Measurements from ENCODE around the gene FRMD1. TPM values are rescaled to one million over a fixed set of nuclear protein-coding genes. Genes with fewer than 3 reads are reported as not detected.

FRMD1 gene
- total and polyA plus RNA-seq, 2 donors = 0.03 to 0.21 TPM

DNA sequence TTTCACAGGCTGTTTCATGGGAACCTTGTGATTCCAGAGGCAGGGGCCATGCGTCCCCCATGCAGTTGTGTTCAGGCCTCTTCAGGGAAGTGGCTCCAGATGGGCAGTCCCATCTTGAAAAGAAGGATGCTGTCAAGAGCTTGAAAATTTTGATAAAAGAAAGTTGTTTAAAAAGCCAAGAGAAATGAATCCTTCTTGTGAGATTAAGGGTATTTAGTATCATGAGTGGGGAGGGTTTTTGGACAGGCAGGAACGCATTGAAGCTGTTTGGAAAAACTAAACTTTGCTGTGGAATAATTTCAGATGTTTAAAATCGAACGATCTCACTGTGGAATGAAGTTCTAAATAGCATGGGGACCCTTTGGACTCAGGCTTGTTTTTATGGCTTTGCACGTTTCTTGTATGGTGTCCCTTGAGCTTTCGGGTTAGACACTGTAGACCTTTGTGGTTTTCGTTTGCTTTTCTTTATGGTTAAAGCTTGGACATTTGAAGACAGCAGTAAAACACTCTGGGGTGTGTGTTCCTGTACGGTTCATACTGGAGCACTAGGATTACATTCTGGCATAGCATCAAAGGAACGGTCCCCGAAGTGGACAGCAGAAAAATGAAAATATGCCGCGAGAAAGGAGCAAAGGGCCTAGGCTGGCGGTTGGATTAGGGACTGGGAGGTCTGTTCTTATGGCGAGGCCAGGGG lies 63.4 kb downstream of the FRMD1 start:
- Histone ChIP-seq H3K4me1 (ENCODE audit: insufficient read depth) (no peaks in the 10 kb centered on the region), H3K36me3 (ENCODE audit: insufficient read depth) (no peaks in the 10 kb centered on the region), H3K4me3 (ENCODE audit: low read depth, low read length) (no peak overlapping the region), H3K27ac (ENCODE audit: low read depth) (no peak overlapping the region)
- DNase-seq (ENCODE audit: extremely low spot score) = no peak
- 63% methylated on average over 14 of the region's 14 CpGs for WGBS

DNA sequence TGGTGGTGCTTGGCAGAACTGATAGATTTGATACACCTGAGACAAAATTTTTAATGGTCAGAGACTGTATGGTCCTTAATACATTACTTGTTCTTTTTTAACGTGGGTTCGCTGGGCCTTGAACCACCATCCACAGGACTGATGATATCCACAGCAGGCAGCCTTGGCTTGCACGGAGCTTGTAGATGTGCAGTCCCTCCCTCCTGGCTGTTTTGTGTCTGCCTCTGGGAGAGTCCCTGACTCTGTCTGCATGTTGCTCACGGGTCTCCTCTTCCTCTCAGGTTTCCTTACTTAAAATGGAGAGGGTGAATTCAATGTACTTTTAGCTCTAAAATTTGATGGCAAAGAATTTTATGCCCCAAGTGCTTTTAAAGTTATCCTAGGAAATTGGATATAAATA lies 64.0 kb downstream of the FRMD1 start:
- Histone ChIP-seq H3K36me3 (ENCODE audit: insufficient read depth) (no peaks in the 10 kb centered on the region), H3K27ac (ENCODE audit: low read depth) (no peak overlapping the region), H3K4me3 (ENCODE audit: low read depth, low read length) (no peak overlapping the region), H3K4me1 (ENCODE audit: insufficient read depth) (no peaks in the 10 kb centered on the region)
- DNase-seq (ENCODE audit: extremely low spot score) = no peak
- WGBS = 83% methylated on average over 4 of the region's 4 CpGs

DNA sequence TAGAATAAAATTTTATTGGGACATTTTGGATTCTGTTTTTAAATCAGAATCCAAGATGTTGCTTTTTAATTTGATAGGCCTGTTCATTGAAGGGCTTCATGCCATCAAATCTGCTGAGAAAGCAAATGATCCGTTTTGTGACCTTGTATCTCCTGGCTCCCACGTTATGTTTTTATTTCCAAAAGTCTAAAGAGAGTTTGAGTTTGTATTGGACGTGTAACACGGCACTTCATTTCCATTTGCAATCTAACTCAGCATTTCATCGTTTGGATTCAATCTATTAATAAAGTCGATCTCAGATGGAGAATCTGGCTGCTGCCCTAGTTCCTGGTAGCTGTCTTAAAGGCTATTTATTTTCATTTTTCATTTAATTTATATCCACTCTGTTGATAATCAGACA lies 64.6 kb downstream of the FRMD1 start:
- Histone ChIP-seq H3K4me3 (ENCODE audit: low read depth, low read length) (no peak overlapping the region), H3K4me1 (ENCODE audit: insufficient read depth) (no peaks in the 10 kb centered on the region), H3K36me3 (ENCODE audit: insufficient read depth) (no peaks in the 10 kb centered on the region), H3K27ac (ENCODE audit: low read depth) (no peak overlapping the region)
- 61% methylated on average over 6 of the region's 6 CpGs for WGBS
- DNase-seq (ENCODE audit: extremely low spot score) = no peak

DNA sequence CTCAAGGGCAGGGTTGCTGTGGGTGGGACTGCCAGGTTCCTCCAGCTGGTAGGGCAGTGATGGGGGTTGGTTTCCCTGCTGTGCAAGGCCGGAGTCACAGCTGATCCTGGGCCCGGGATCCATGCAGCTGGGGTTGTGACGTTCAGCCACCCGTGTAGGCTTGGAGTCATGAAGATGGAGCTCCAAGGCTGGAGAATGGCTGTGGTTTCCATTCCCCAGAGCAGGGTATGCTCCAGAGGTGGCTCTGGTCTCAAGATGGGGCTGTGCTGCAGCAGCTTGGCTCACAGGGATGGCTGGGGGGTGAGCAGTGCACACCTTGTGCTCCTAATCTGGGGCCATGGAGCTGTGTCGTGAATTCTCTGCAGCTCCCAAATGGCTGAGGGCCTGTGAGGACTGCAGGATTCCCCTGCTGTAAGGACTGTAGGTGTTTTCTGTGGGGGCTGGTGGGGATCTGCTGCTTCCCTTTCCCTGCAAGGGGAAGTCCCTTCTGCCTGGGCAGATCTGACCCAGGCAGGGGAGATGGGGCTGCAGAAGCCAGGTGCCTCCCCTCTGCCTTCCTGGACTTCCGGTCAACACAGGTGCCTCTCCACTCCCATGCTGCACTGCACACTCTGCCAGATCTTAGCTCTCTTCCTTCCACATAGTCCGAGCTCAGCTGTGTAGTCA lies 65.6 kb downstream of the FRMD1 start:
- Histone ChIP-seq H3K27ac (ENCODE audit: low read depth) (no peak overlapping the region), H3K36me3 (ENCODE audit: insufficient read depth) (no peaks in the 10 kb centered on the region), H3K4me1 (ENCODE audit: insufficient read depth) (no peaks in the 10 kb centered on the region), H3K4me3 (ENCODE audit: low read depth, low read length) (no peak overlapping the region)
- DNase-seq (ENCODE audit: extremely low spot score) = no peak
- WGBS = 78% methylated on average over 7 of the region's 7 CpGs

DNA sequence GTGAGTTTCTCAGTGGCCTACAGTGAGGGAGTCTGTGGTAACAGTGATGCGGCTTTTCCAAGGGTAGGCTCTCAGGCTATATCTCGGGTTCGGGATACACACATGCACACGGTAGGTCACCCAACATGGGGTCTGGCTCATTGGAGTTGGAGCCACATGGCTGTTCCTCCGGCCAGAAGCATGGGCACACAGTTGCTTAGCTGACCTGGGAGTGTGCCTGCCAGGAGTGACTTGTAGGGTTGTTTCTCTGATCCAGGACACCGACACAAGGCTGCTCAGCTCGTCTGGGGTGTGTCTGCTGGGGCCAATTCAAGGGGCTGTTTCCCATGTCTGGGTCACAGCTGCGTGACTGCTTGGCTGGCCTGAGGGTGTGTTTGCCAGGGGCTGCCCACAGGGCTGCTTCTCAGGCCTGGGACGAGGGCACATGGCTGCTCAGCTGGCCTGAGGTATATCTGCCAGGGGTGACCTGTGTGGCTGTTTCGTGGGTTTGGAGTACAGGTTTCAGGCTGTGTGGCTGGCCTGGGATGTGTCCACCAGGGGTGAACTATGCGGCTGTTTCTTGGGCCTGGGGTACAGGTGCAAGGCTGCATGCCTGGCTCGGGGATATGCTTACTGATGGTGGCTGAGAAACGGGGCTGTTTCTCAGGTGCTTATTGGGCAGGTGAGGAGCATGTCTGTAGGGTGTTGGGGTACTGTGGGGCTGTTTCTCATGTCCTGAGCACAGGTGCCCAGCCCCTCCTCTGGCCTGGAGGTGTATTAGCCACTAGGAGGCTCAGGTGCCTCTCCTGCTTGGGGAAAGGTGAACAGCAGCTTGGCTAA lies 66.4 kb downstream of the FRMD1 start:
- 88% methylated on average over 13 of the region's 13 CpGs for WGBS
- no peak overlapping the region for H3K4me3 ChIP-seq (ENCODE audit: low read depth, low read length)
- no peaks in the 10 kb centered on the region for H3K4me1 ChIP-seq (ENCODE audit: insufficient read depth)
- H3K27ac ChIP-seq (ENCODE audit: low read depth) = no peak overlapping the region
- no peak for DNase-seq (ENCODE audit: extremely low spot score)
- no peaks in the 10 kb centered on the region for H3K36me3 ChIP-seq (ENCODE audit: insufficient read depth)

DNA sequence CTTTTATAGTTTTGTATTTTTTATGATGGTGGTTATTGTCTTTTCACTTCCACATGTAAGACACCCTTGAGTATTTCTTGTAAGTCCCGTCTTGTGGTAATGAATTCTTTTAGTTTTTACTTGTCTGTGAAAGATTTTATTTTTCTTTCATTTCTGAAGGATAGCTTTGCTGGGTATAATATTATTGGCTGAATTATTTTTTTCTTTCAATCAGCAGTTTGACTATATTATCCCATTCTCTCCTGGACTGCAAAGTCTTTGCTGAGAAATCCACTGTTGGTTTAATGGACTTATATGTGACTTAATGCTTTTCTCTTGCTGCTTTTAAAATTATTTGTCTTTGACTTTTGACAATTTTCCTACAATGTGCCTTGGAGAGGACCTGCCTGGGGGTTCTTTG lies 67.7 kb downstream of the FRMD1 start:
- 93% methylated on average over 1 of the region's 1 CpG for WGBS
- no peak overlapping the region for H3K27ac ChIP-seq (ENCODE audit: low read depth)
- DNase-seq (ENCODE audit: extremely low spot score) = no peak

DNA sequence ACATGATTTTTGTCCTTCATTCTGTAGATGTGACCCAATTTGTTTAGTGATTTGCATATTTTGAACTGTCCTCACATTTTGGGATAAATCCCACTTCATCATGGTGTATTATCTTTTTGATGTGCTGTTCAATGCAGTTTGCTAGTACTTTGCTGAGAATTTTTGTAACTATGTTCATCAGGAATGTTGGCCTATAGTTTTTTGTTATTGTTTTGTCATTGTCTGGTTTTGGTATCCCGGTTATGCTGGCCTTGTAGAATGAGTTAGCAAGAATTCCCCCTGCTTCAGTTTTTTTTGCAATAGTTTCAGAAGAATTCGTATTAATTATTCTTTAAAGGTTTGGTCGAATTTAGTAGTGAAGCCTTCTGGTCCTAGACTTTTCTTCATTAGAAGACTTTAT lies 69.7 kb downstream of the FRMD1 start:
- Histone ChIP-seq H3K4me3 (ENCODE audit: low read depth, low read length) (no peak overlapping the region), H3K27ac (ENCODE audit: low read depth) (no peak overlapping the region), H3K4me1 (ENCODE audit: insufficient read depth) (no peaks in the 10 kb centered on the region), H3K36me3 (ENCODE audit: insufficient read depth) (no peaks in the 10 kb centered on the region)
- 91% methylated on average over 3 of the region's 3 CpGs for WGBS
- DNase-seq (ENCODE audit: extremely low spot score) = no peak

More for the DNA sequence above, 67.7 kb downstream of the FRMD1 start:
- Histone ChIP-seq H3K4me3 (ENCODE audit: low read depth, low read length) (no peak overlapping the region), H3K36me3 (ENCODE audit: insufficient read depth) (no peaks in the 10 kb centered on the region), H3K4me1 (ENCODE audit: insufficient read depth) (no peaks in the 10 kb centered on the region)

DNA sequence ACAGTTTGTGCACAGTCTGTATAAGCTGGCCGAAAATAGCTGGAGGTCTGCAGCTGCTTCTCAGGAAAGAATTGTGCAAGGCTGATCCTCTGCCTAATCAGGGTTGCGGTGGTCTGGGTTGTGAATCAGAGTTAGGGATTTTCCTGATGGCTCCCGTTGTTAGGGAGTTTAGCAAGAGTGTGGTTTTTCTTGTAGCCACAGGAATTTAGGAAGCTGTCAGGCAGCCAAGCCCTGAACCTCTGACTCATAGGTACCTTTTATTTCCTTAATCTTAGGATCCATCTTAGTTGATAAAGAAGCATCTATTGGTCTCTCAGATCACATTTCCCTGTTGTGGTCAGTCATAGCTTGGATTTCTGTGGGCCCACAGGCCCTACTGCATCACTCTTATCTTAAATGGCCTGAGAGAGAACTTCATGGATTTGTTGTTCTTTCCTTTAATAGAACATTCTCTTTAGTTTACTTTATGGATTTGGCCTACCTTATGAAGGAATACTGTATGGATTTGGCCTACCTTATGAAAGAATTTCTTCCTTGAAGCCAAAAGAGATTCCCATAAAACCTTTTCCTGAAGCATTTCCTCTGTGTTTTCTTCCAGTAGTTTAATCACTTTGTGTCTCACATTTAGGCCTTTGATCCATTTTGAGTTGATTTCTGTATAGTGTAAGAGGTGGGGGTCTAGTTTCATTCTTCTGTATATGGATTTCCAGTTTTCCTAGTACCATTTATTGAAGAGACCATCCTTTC lies 71.2 kb downstream of the FRMD1 start:
- Histone ChIP-seq H3K27ac (ENCODE audit: low read depth) (no peak overlapping the region), H3K4me1 (ENCODE audit: insufficient read depth) (no peaks in the 10 kb centered on the region), H3K36me3 (ENCODE audit: insufficient read depth) (no peaks in the 10 kb centered on the region), H3K4me3 (ENCODE audit: low read depth, low read length) (no peak overlapping the region)
- 30% methylated on average over 3 of the region's 3 CpGs for WGBS
- DNase-seq (ENCODE audit: extremely low spot score) = no peak

DNA sequence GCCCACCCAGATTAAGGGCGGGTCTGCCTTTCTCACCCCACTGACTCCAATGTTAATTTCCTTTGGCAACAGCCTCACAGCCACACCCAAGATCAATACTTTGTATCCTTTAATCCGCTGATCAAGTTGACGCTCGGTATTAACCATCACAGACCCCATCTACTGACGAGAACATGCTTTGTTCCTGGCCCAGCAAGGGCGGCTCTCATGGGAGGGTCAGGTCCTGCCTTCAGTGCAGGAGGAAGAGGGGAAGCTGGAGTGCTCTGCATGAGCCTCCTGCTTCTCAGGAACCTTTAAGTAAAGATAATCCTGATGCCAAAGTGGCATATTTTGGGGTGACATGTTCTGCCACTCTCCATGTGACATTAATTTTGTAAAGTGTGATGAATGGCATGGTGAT lies 73.2 kb downstream of the FRMD1 start:
- no peaks in the 10 kb centered on the region for H3K36me3 ChIP-seq (ENCODE audit: insufficient read depth)
- 95% methylated on average over 6 of the region's 6 CpGs for WGBS
- no peak overlapping the region for H3K27ac ChIP-seq (ENCODE audit: low read depth)
- DNase-seq (ENCODE audit: extremely low spot score) = no peak
- no peaks in the 10 kb centered on the region for H3K4me1 ChIP-seq (ENCODE audit: insufficient read depth)
- H3K4me3 ChIP-seq (ENCODE audit: low read depth, low read length) = no peak overlapping the region

DNA sequence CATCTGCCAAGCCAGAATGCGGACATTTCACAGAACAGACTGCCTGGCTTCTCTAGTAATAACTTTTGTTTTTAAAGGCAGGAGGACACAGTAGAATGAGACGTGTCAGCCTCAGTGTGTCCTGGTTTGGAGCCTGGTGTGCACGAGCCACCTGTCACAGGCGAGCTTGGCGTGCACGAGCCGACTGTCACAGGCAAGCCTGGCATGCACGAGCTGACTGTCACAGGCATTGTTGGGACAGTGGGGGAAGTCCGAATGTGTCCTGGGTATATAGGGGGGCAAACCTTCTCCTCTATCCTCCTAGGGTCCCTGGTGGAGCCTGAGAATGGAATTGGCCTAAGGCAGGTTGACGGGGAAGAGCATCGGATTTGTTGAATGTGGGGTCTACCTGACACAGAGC lies 74.1 kb downstream of the FRMD1 start:
- no peak overlapping the region for H3K4me3 ChIP-seq (ENCODE audit: low read depth, low read length)
- no peak for DNase-seq (ENCODE audit: extremely low spot score)
- H3K4me1 ChIP-seq (ENCODE audit: insufficient read depth) = no peaks in the 10 kb centered on the region
- 96% methylated on average over 11 of the region's 11 CpGs for WGBS
- H3K36me3 ChIP-seq (ENCODE audit: insufficient read depth) = no peaks in the 10 kb centered on the region
- no peak overlapping the region for H3K27ac ChIP-seq (ENCODE audit: low read depth)

DNA sequence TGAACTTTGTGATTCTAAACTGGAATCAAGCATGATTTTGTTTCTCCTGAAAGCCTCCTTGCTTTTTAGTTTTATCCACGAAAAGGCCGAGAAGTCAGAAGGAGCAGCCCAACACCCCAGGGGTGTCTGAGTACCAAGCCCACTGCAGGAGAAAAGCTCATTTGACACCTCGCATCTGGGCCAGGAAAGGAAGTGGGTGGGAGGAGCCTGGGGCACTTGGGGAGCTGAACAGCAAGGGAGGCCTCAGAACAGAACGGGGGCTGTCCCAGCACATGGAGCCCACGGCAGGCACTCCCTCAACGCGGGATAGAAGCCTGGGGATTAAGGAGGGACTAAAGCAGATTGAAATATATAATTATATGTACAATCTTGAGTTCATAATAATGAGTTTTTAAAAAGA lies 75.0 kb downstream of the FRMD1 start:
- Histone ChIP-seq H3K36me3 (ENCODE audit: insufficient read depth) (no peaks in the 10 kb centered on the region), H3K4me1 (ENCODE audit: insufficient read depth) (no peaks in the 10 kb centered on the region), H3K27ac (ENCODE audit: low read depth) (no peak overlapping the region), H3K4me3 (ENCODE audit: low read depth, low read length) (no peak overlapping the region)
- DNase-seq (ENCODE audit: extremely low spot score) = no peak
- 80% methylated on average over 7 of the region's 7 CpGs for WGBS
